Sigmoid colon (tissue), 4 donors: ENCODE data around the gene RHBDF2.

Experiments
- POLR2AphosphoS5 ChIP-seq, 4 donors: sonication (generic); formaldehyde crosslinking; IDR thresholded peaks; one replicate each; pipeline ENCODE4 v1.6.1; 2017; ENCODE audit warnings: antibody characterized with exemption in 4 of 4
- TF ChIP-seq, protein P1 (sequence below), 4 experiments: fragments of 450-650 bp in 3 of 4; fragments of 200-600 bp in 1 of 4; IDR thresholded peaks; one replicate each; pipeline ENCODE4 v1.5.1; 2016 to 2019; ENCODE audit warnings: antibody characterized with exemption in 4 of 4, mild to moderate bottlenecking in 3 of 4, moderate library complexity in 2 of 4

DNA sequence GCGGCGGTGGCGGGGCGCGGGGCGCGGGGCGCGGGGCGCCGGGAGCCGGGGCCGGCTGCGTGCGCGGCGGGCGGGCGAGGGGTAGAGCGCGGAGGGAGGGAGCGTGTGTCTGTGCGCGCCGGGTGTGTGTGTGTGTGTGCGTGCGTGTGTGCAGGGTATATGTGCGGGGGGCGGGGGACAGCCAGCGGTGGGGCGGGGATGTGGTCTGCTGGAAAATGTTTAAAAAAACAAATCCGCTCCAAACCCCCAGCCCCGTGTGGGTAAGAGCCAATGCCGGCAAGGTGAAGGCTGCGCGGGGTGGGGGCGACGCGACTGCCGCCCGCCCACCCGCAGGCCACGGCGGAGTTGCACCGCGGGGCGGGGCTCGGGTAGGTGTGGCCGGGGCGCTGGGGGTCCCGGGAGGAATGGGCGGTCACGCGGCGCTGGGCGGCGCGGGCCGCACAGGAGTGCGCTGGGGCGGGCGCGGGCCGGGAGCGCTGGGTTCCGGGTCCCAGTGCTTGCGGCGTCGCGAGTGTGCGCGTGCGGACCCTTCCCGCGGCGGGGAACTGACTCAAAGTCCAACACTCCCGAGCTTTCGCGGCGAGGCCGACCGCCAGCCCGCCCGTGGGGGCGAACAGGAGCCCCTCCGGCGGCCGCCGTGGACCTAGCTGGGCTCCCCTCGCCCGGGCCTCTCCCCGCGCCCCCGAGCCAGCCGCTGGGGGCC lies 36.5 kb upstream of the RHBDF2 start, which contains the start of gene CYGB:
- TF ChIP-seq, protein P1, sequence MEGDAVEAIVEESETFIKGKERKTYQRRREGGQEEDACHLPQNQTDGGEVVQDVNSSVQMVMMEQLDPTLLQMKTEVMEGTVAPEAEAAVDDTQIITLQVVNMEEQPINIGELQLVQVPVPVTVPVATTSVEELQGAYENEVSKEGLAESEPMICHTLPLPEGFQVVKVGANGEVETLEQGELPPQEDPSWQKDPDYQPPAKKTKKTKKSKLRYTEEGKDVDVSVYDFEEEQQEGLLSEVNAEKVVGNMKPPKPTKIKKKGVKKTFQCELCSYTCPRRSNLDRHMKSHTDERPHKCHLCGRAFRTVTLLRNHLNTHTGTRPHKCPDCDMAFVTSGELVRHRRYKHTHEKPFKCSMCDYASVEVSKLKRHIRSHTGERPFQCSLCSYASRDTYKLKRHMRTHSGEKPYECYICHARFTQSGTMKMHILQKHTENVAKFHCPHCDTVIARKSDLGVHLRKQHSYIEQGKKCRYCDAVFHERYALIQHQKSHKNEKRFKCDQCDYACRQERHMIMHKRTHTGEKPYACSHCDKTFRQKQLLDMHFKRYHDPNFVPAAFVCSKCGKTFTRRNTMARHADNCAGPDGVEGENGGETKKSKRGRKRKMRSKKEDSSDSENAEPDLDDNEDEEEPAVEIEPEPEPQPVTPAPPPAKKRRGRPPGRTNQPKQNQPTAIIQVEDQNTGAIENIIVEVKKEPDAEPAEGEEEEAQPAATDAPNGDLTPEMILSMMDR (IDR thresholded peaks at IDR 0.05), result no peak
- no peak for TF ChIP-seq POLR2AphosphoS5 (IDR thresholded peaks at IDR 0.05)
